K562 (cell line): ENCODE measurements around the gene SLCO3A1. TPM values are rescaled to one million over a fixed set of nuclear protein-coding genes. Genes with fewer than 3 reads are reported as not detected.
A peak's percentile ranks its signal among the peaks of the same experiment; 100 is the strongest.

Experiments
- polyA plus RNA-seq, 8 experiments: library from polyadenylated mRNA; depleted of rRNA in 4 of 8; stranded (reverse) in 5 of 8; unstranded in 3 of 8; fragments of >200 nt; fragmentation: Nextera tagmentation in 2 of 8; fragmentation: Illumina TruSeq in 1 of 8; extraction: Ambion mirVana in 2 of 8; extraction: Trizol in 1 of 8; gene quantifications; 2 replicates each; pipeline versions ENCODE4 v1.2.1 to v1.2.3, GENCODE V29; 2011 to 2014; ENCODE audit warnings: inconsistent platforms in 1 of 8, missing spikeins in 1 of 8
- total RNA-seq, 7 experiments: library from RNA; depleted of rRNA in 6 of 7; stranded (reverse); fragments of >200 nt in 6 of 7; fragmentation: Illumina TruSeq in 2 of 7; extraction: Trizol in 2 of 7; gene quantifications; 2 replicates each; pipeline versions ENCODE4 v1.2.1 to v1.2.3, GENCODE V29; 2011 to 2021; ENCODE audit warnings: low replicate concordance in 1 of 7
- TF ChIP-seq, protein P1 (sequence below), 2 experiments: fragments of 450-650 bp in 1 of 2; sonication (generic) in 1 of 2; formaldehyde crosslinking in 1 of 2; IDR thresholded peaks; 2 replicates each; pipeline versions ENCODE4 v1.7.1 to v1.9.0; 2016 to 2022; ENCODE audit warnings: inconsistent platforms in 1 of 2, mild to moderate bottlenecking in 1 of 2, missing genetic modification reagents in 1 of 2

Gene SLCO3A1
- total and polyA plus RNA-seq, 9 of the 15 experiments (the other 6 are each of a cell fraction or from before 2014, with no cell fraction given): 0.01 to 0.84 (median 0.06) TPM; not detected in 3

DNA sequence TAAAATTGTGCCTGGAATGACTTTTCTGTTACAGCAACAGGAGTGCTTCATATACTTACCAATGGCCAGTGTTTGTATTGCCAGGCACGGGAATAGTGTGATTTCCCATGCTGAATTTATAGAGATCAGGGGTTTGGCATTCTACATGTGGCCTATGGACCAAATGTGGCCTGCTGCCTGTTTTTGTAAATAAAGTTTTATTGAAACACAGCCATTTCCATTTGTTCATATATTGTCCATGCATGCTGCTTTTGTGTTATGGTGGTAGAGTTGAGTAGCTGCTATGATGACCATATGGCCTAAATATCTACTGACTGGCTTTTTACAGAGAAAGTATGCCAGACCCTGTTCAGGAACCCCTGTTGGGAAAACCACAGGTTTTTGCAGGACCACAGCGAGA is 55.6 kb downstream of the SLCO3A1 start (continued):
- TF ChIP-seq, protein P1, sequence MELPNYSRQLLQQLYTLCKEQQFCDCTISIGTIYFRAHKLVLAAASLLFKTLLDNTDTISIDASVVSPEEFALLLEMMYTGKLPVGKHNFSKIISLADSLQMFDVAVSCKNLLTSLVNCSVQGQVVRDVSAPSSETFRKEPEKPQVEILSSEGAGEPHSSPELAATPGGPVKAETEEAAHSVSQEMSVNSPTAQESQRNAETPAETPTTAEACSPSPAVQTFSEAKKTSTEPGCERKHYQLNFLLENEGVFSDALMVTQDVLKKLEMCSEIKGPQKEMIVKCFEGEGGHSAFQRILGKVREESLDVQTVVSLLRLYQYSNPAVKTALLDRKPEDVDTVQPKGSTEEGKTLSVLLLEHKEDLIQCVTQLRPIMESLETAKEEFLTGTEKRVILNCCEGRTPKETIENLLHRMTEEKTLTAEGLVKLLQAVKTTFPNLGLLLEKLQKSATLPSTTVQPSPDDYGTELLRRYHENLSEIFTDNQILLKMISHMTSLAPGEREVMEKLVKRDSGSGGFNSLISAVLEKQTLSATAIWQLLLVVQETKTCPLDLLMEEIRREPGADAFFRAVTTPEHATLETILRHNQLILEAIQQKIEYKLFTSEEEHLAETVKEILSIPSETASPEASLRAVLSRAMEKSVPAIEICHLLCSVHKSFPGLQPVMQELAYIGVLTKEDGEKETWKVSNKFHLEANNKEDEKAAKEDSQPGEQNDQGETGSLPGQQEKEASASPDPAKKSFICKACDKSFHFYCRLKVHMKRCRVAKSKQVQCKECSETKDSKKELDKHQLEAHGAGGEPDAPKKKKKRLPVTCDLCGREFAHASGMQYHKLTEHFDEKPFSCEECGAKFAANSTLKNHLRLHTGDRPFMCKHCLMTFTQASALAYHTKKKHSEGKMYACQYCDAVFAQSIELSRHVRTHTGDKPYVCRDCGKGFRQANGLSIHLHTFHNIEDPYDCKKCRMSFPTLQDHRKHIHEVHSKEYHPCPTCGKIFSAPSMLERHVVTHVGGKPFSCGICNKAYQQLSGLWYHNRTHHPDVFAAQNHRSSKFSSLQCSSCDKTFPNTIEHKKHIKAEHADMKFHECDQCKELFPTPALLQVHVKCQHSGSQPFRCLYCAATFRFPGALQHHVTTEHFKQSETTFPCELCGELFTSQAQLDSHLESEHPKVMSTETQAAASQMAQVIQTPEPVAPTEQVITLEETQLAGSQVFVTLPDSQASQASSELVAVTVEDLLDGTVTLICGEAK (IDR thresholded peaks at IDR 0.05): peak; percentile 89
- TF ChIP-seq, protein P1 (CRISPR knock-in tag; IDR thresholded peaks at IDR 0.05): peak; percentile 65
